ENCODE results near the gene LPA. TPM values are rescaled to one million over a fixed set of nuclear protein-coding genes. Genes with fewer than 3 reads are reported as not detected.
"Not testable (repeated sequence)": the region's sequence is repeated elsewhere in the genome, so short reads cannot be mapped to it uniquely, and the experiment has no call there.

Gene LPA
- total RNA-seq, 1 donor from 2014 or later = not detected

- H3K4me3 ChIP-seq (ENCODE audit: low read depth, low read length) = no peak overlapping the region
- peaks cover 7% of the 10 kb centered on the region for H3K27me3 ChIP-seq (ENCODE audit: control insufficient read depth, insufficient read depth, low read length)
- no peak for TF ChIP-seq CTCF (IDR thresholded peaks at IDR 0.05; ENCODE audit: insufficient read depth, low read length, poor library complexity, severe bottlenecking)
- H3K36me3 ChIP-seq (ENCODE audit: control insufficient read depth, insufficient read depth, low read length) = no peaks in the 10 kb centered on the region
- DNase-seq (ENCODE audit: low read depth) = no peak
These were observed 14.2 kb upstream of the LPA start for GRCh38 chr6:160678230-160678629.

GRCh38 chr6:160676418-160676817 lies 12.3 kb upstream of the LPA start:
- H3K4me3 ChIP-seq (ENCODE audit: low read depth, low read length); H3K36me3 ChIP-seq (ENCODE audit: control insufficient read depth, insufficient read depth, low read length); H3K27me3 ChIP-seq (ENCODE audit: control insufficient read depth, insufficient read depth, low read length); DNase-seq (ENCODE audit: low read depth): not testable (repeated sequence)

- no peak for DNase-seq (ENCODE audit: low read depth)
- Histone ChIP-seq H3K4me3 (ENCODE audit: low read depth, low read length) (no peak overlapping the region), H3K27me3 (ENCODE audit: control insufficient read depth, insufficient read depth, low read length) (no peaks in the 10 kb centered on the region), H3K36me3 (ENCODE audit: control insufficient read depth, insufficient read depth, low read length) (no peaks in the 10 kb centered on the region)
- no peak for TF ChIP-seq CTCF (IDR thresholded peaks at IDR 0.05; ENCODE audit: insufficient read depth, low read length, poor library complexity, severe bottlenecking)
These were observed 4.5 kb upstream of the LPA start for GRCh38 chr6:160668589-160668988.

GRCh38 chr6:160667639-160668481 lies 3.8 kb upstream of the LPA start:
- no peaks in the 10 kb centered on the region for H3K27me3 ChIP-seq (ENCODE audit: control insufficient read depth, insufficient read depth, low read length)
- no peaks in the 10 kb centered on the region for H3K36me3 ChIP-seq (ENCODE audit: control insufficient read depth, insufficient read depth, low read length)
- H3K4me3 ChIP-seq (ENCODE audit: low read depth, low read length) = no peak overlapping the region
- TF ChIP-seq CTCF (IDR thresholded peaks at IDR 0.05; ENCODE audit: insufficient read depth, low read length, poor library complexity, severe bottlenecking) = peak; percentile 47
- DNase-seq (ENCODE audit: low read depth) = no peak

GRCh38 chr6:160662842-160663241 lies 1.2 kb downstream of the LPA start:
- H3K4me3 ChIP-seq (ENCODE audit: low read depth, low read length) = no peak overlapping the region
- no peak for TF ChIP-seq CTCF (IDR thresholded peaks at IDR 0.05; ENCODE audit: insufficient read depth, low read length, poor library complexity, severe bottlenecking)
- no peaks in the 10 kb centered on the region for H3K36me3 ChIP-seq (ENCODE audit: control insufficient read depth, insufficient read depth, low read length)
- DNase-seq (ENCODE audit: low read depth) = no peak
- H3K27me3 ChIP-seq (ENCODE audit: control insufficient read depth, insufficient read depth, low read length) = no peaks in the 10 kb centered on the region

GRCh38 chr6:160662429-160662828 lies 1.6 kb downstream of the LPA start:
- DNase-seq (ENCODE audit: low read depth) = no peak
- no peak overlapping the region for H3K4me3 ChIP-seq (ENCODE audit: low read depth, low read length)
- no peak for TF ChIP-seq CTCF (IDR thresholded peaks at IDR 0.05; ENCODE audit: insufficient read depth, low read length, poor library complexity, severe bottlenecking)
- no peaks in the 10 kb centered on the region for H3K27me3 ChIP-seq (ENCODE audit: control insufficient read depth, insufficient read depth, low read length)
- no peaks in the 10 kb centered on the region for H3K36me3 ChIP-seq (ENCODE audit: control insufficient read depth, insufficient read depth, low read length)

Data from kidney epithelial cell (primary cell).